Ramos (cell line): ENCODE results near the gene NFXL1.

Experiments used
- in situ Hi-C: fragments of 300-500 bp; cut with MboI; formaldehyde crosslinking; loops from one replicate; pipeline ENCODE4 v1.14.3; 2022; ENCODE audit warnings: low sequenced_read_pairs; ENCODE audit not compliant: unreplicated experiment

Gene NFXL1

GRCh38 chr4:47907089-47907646 is 7.2 kb downstream of the NFXL1 start:
- in situ Hi-C loops = no loop called here

GRCh38 chr4:47899639-47900038 is 14.7 kb downstream of the NFXL1 start:
- in situ Hi-C loops = no loop called here

GRCh38 chr4:47891928-47892327 is 22.5 kb downstream of the NFXL1 start:
- in situ Hi-C loops = no loop called here

- in situ Hi-C loops = no loop called here
These were observed 32.2 kb downstream of the NFXL1 start for GRCh38 chr4:47882228-47882627.

GRCh38 chr4:47879458-47879857 is 34.9 kb downstream of the NFXL1 start:
- in situ Hi-C loops = no loop called here

GRCh38 chr4:47876784-47877546 is 37.4 kb downstream of the NFXL1 start:
- in situ Hi-C loops = no loop called here

GRCh38 chr4:47876310-47876709 is 38.1 kb downstream of the NFXL1 start:
- in situ Hi-C loops = no loop called here

GRCh38 chr4:47873877-47874541 is 40.4 kb downstream of the NFXL1 start:
- in situ Hi-C loops = no loop called here

GRCh38 chr4:47863486-47863885 is 50.9 kb downstream of the NFXL1 start:
- in situ Hi-C loops = no loop called here

- in situ Hi-C loops = no loop called here
These were observed 52.1 kb downstream of the NFXL1 start for GRCh38 chr4:47862297-47862696.

GRCh38 chr4:47860305-47860704 is 54.1 kb downstream of the NFXL1 start:
- in situ Hi-C loops = no loop called here

- in situ Hi-C loops = no loop called here
These were observed 56.4 kb downstream of the NFXL1 start for GRCh38 chr4:47858006-47858405.

- in situ Hi-C loops = no loop called here
These were observed 57.7 kb downstream of the NFXL1 start for GRCh38 chr4:47856713-47857112.

GRCh38 chr4:47855350-47855749 is 59.0 kb downstream of the NFXL1 start:
- in situ Hi-C loops = no loop called here

GRCh38 chr4:47852136-47852535 is 62.2 kb downstream of the NFXL1 start:
- in situ Hi-C loops = no loop called here

GRCh38 chr4:47849466-47849865 is 64.9 kb downstream of the NFXL1 start:
- in situ Hi-C loops = no loop called here

- in situ Hi-C loops = no loop called here
These were observed 66.3 kb downstream of the NFXL1 start for GRCh38 chr4:47848041-47848440.

- in situ Hi-C loops = no loop called here
These were observed 71.4 kb downstream of the NFXL1 start for GRCh38 chr4:47842985-47843384.

GRCh38 chr4:47840291-47840690 is 74.1 kb downstream of the NFXL1 start:
- in situ Hi-C loops = no loop called here

GRCh38 chr4:47839259-47839658 is 75.1 kb downstream of the NFXL1 start:
- in situ Hi-C loops = no loop called here

- in situ Hi-C loops = no loop called here
These were observed 75.9 kb downstream of the NFXL1 start for GRCh38 chr4:47838445-47838844.

- in situ Hi-C loops = no loop called here
These were observed 76.5 kb downstream of the NFXL1 start, which contains the start of gene CORIN for GRCh38 chr4:47837908-47838294. Gene CORIN, minus strand, starts transcription at chr4:47838067. Its CDS starts 118 bp downstream, at chr4:47837949.
